Suprapubic skin (tissue), 4 donors: Measurements from ENCODE around the gene NAP1L5.

ENCODE experiments used
- CTCF ChIP-seq, 2 donors: fragments of 200-600 bp in 1 of 2; fragments of 450-650 bp in 1 of 2; sonication (generic) in 1 of 2; IDR thresholded peaks; one replicate each; pipeline ENCODE4 v1.5.1; 2016 to 2019; ENCODE audit warnings: antibody characterized with exemption in 2 of 2, mild to moderate bottlenecking in 1 of 2, moderate library complexity in 1 of 2
- EP300 ChIP-seq: sonication (generic); formaldehyde crosslinking; IDR thresholded peaks from one replicate; pipeline ENCODE4 v1.6.1; 2017; ENCODE audit warnings: antibody characterized with exemption
- POLR2A ChIP-seq, 2 donors: fragments of 450-650 bp; IDR thresholded peaks; one replicate each; pipeline ENCODE4 v1.6.1; 2017; ENCODE audit warnings: antibody characterized with exemption in 2 of 2, mild to moderate bottlenecking in 2 of 2, moderate library complexity in 2 of 2
- POLR2AphosphoS5 ChIP-seq, 3 donors: sonication (generic); formaldehyde crosslinking; IDR thresholded peaks; one replicate each; pipeline ENCODE4 v1.6.1; 2017; ENCODE audit warnings: antibody characterized with exemption in 3 of 3

- TF ChIP-seq CTCF (IDR thresholded peaks at IDR 0.05) (peak; percentile 59 to 83), POLR2A (IDR thresholded peaks at IDR 0.05) (no peak), POLR2AphosphoS5 (IDR thresholded peaks at IDR 0.05) (no peak), EP300 (no peak)
These were observed 38.4 kb downstream of the NAP1L5 start for GRCh38 chr4:88659055-88659889.
